ENCODE results near the gene AK1.

AK1 gene

GRCh38 chr9:127874301-127875221, 2.9 kb downstream of the AK1 start:
- Histone ChIP-seq H3K4me3 (ENCODE audit: low read length, poor library complexity, severe bottlenecking) (no peak overlapping the region), H4K20me1 (ENCODE audit: insufficient read depth, low read length, poor library complexity, severe bottlenecking) (no peaks in the 10 kb centered on the region), H3K4me2 (ENCODE audit: low read depth, low read length, poor library complexity, severe bottlenecking) (no peak overlapping the region), H3K79me2 (ENCODE audit: insufficient read depth, low read length) (no peaks in the 10 kb centered on the region), H3K9ac (ENCODE audit: low read depth, low read length, poor library complexity, severe bottlenecking) (no peak overlapping the region), H3K9me3 (ENCODE audit: insufficient read depth, low read depth, low read length) (no peaks in the 10 kb centered on the region), H2AFZ (ENCODE audit: low read length) (no peak overlapping the region), H3K9me2 (replicated peaks; ENCODE audit: low read depth, low read length) (no peaks in the 10 kb centered on the region), H3K36me3 (ENCODE audit: insufficient read depth, low read length) (no peaks in the 10 kb centered on the region), H3K27me3 (ENCODE audit: insufficient read depth, low read length, poor library complexity, severe bottlenecking) (no peaks in the 10 kb centered on the region), H3K4me1 (ENCODE audit: insufficient read depth, low read length, poor library complexity, severe bottlenecking) (no peaks in the 10 kb centered on the region), H3F3A (ENCODE audit: low read depth) (no peaks in the 10 kb centered on the region)
- TF ChIP-seq EZH2phosphoT487 (IDR thresholded peaks at IDR 0.05; ENCODE audit: borderline replicate concordance), result no peak
- TF ChIP-seq, protein P1, sequence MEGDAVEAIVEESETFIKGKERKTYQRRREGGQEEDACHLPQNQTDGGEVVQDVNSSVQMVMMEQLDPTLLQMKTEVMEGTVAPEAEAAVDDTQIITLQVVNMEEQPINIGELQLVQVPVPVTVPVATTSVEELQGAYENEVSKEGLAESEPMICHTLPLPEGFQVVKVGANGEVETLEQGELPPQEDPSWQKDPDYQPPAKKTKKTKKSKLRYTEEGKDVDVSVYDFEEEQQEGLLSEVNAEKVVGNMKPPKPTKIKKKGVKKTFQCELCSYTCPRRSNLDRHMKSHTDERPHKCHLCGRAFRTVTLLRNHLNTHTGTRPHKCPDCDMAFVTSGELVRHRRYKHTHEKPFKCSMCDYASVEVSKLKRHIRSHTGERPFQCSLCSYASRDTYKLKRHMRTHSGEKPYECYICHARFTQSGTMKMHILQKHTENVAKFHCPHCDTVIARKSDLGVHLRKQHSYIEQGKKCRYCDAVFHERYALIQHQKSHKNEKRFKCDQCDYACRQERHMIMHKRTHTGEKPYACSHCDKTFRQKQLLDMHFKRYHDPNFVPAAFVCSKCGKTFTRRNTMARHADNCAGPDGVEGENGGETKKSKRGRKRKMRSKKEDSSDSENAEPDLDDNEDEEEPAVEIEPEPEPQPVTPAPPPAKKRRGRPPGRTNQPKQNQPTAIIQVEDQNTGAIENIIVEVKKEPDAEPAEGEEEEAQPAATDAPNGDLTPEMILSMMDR (conservative IDR thresholded peaks at IDR 0.05; ENCODE audit: low read length), result no peak

- Histone ChIP-seq H3K9me2 (replicated peaks; ENCODE audit: low read depth, low read length) (no peaks in the 10 kb centered on the region), H3F3A (ENCODE audit: low read depth) (no peaks in the 10 kb centered on the region), H3K9me3 (ENCODE audit: insufficient read depth, low read depth, low read length) (no peaks in the 10 kb centered on the region), H2AFZ (ENCODE audit: low read length) (no peak overlapping the region), H3K4me3 (ENCODE audit: low read length, poor library complexity, severe bottlenecking) (no peak overlapping the region), H3K79me2 (ENCODE audit: insufficient read depth, low read length) (no peaks in the 10 kb centered on the region), H3K36me3 (ENCODE audit: insufficient read depth, low read length) (no peaks in the 10 kb centered on the region), H3K4me1 (ENCODE audit: insufficient read depth, low read length, poor library complexity, severe bottlenecking) (no peaks in the 10 kb centered on the region), H4K20me1 (ENCODE audit: insufficient read depth, low read length, poor library complexity, severe bottlenecking) (no peaks in the 10 kb centered on the region), H3K9ac (ENCODE audit: low read depth, low read length, poor library complexity, severe bottlenecking) (no peak overlapping the region), H3K27me3 (ENCODE audit: insufficient read depth, low read length, poor library complexity, severe bottlenecking) (no peaks in the 10 kb centered on the region), H3K4me2 (ENCODE audit: low read depth, low read length, poor library complexity, severe bottlenecking) (no peak overlapping the region)
- TF ChIP-seq, protein P1 (conservative IDR thresholded peaks at IDR 0.05; ENCODE audit: low read length), result no peak
- TF ChIP-seq EZH2phosphoT487 (IDR thresholded peaks at IDR 0.05; ENCODE audit: borderline replicate concordance), result no peak
Observed at GRCh38 chr9:127873886-127874285, 3.6 kb downstream of the AK1 start.

GRCh38 chr9:127873223-127873691, 4.2 kb downstream of the AK1 start:
- no peaks in the 10 kb centered on the region for H3K27me3 ChIP-seq (ENCODE audit: insufficient read depth, low read length, poor library complexity, severe bottlenecking)
- H3K9me2 ChIP-seq (replicated peaks; ENCODE audit: low read depth, low read length), result no peaks in the 10 kb centered on the region
- no peaks in the 10 kb centered on the region for H3F3A ChIP-seq (ENCODE audit: low read depth)
- no peak overlapping the region for H2AFZ ChIP-seq (ENCODE audit: low read length)
- no peaks in the 10 kb centered on the region for H3K79me2 ChIP-seq (ENCODE audit: insufficient read depth, low read length)
- H3K9me3 ChIP-seq (ENCODE audit: insufficient read depth, low read depth, low read length), result no peaks in the 10 kb centered on the region
- H3K36me3 ChIP-seq (ENCODE audit: insufficient read depth, low read length), result no peaks in the 10 kb centered on the region
- H3K4me3 ChIP-seq (ENCODE audit: low read length, poor library complexity, severe bottlenecking), result no peak overlapping the region
- no peak overlapping the region for H3K4me2 ChIP-seq (ENCODE audit: low read depth, low read length, poor library complexity, severe bottlenecking)
- H4K20me1 ChIP-seq (ENCODE audit: insufficient read depth, low read length, poor library complexity, severe bottlenecking), result no peaks in the 10 kb centered on the region
- no peaks in the 10 kb centered on the region for H3K4me1 ChIP-seq (ENCODE audit: insufficient read depth, low read length, poor library complexity, severe bottlenecking)
- no peak for TF ChIP-seq EZH2phosphoT487 (IDR thresholded peaks at IDR 0.05; ENCODE audit: borderline replicate concordance)
- TF ChIP-seq, protein P1 (conservative IDR thresholded peaks at IDR 0.05; ENCODE audit: low read length), result no peak
- H3K9ac ChIP-seq (ENCODE audit: low read depth, low read length, poor library complexity, severe bottlenecking), result no peak overlapping the region

Measured in Loucy (cell line).